Activated naive CD8-positive, alpha-beta T cell (primary cell): ENCODE results near the gene MAPKAPK3.

Source experiments
- H3K27ac Mint-ChIP-seq: one replicate; pipeline ENCODE4 v1.8.0; 2021; ENCODE audit warnings: mixed read lengths
- H3K27me3 Mint-ChIP-seq: one replicate; pipeline ENCODE4 v1.8.0; 2021; ENCODE audit warnings: mixed read lengths
- H3K36me3 Mint-ChIP-seq: one replicate; pipeline ENCODE4 v1.8.0; 2021; ENCODE audit warnings: mixed read lengths
- H3K4me1 Mint-ChIP-seq: one replicate; pipeline ENCODE4 v1.8.0; 2021; ENCODE audit warnings: low read depth, mixed read lengths
- H3K4me3 Mint-ChIP-seq: one replicate; pipeline ENCODE4 v1.8.0; 2021; ENCODE audit warnings: mild to moderate bottlenecking, mixed read lengths
- H3K9me3 Mint-ChIP-seq: one replicate; pipeline ENCODE4 v1.8.0; 2021; ENCODE audit warnings: low read depth, mixed read lengths

The MAPKAPK3 gene

GRCh38 chr3:50624634-50625033, 7.7 kb downstream of the MAPKAPK3 start:
- peak overlapping the region; percentile 75 for H3K4me3 Mint-ChIP-seq

GRCh38 chr3:50625231-50626182, 8.6 kb downstream of the MAPKAPK3 start:
- Mint-ChIP-seq H3K4me3 (peak overlapping the region; percentile 75), H3K27ac (peak overlapping the region; percentile 96), H3K9me3 (no peaks in the 10 kb centered on the region), H3K4me1 (peaks cover 87% of the 10 kb centered on the region), H3K27me3 (no peaks in the 10 kb centered on the region), H3K36me3 (peaks cover 6% of the 10 kb centered on the region)

More at GRCh38 chr3:50624634-50625033, 7.7 kb downstream of the MAPKAPK3 start:
- Mint-ChIP-seq H3K27ac (peak overlapping the region; percentile 96), H3K4me1 (peaks cover 87% of the 10 kb centered on the region), H3K36me3 (peaks cover 7% of the 10 kb centered on the region), H3K9me3 (no peaks in the 10 kb centered on the region), H3K27me3 (no peaks in the 10 kb centered on the region)

- Mint-ChIP-seq H3K27me3 (no peaks in the 10 kb centered on the region), H3K36me3 (peaks cover 2% of the 10 kb centered on the region), H3K4me3 (no peak overlapping the region), H3K4me1 (peaks cover 89% of the 10 kb centered on the region), H3K9me3 (no peaks in the 10 kb centered on the region), H3K27ac (no peak overlapping the region)
These were observed 9.4 kb downstream of the MAPKAPK3 start for GRCh38 chr3:50626401-50626800.

- Mint-ChIP-seq H3K36me3 (peaks cover 2% of the 10 kb centered on the region), H3K27ac (peak overlapping the region; percentile 84), H3K4me3 (peak overlapping the region; percentile 23), H3K9me3 (no peaks in the 10 kb centered on the region), H3K4me1 (peaks cover 93% of the 10 kb centered on the region), H3K27me3 (no peaks in the 10 kb centered on the region)
These were observed 10.6 kb downstream of the MAPKAPK3 start for GRCh38 chr3:50627407-50628051.

- H3K4me1 Mint-ChIP-seq = peaks cover 93% of the 10 kb centered on the region
- no peaks in the 10 kb centered on the region for H3K27me3 Mint-ChIP-seq
- no peaks in the 10 kb centered on the region for H3K9me3 Mint-ChIP-seq
- no peak overlapping the region for H3K4me3 Mint-ChIP-seq
- no peak overlapping the region for H3K27ac Mint-ChIP-seq
- peaks cover 2% of the 10 kb centered on the region for H3K36me3 Mint-ChIP-seq
These were observed 11.7 kb downstream of the MAPKAPK3 start for GRCh38 chr3:50628601-50629000.

GRCh38 chr3:50630394-50630793, 13.4 kb downstream of the MAPKAPK3 start:
- Mint-ChIP-seq H3K4me3 (no peak overlapping the region), H3K9me3 (no peaks in the 10 kb centered on the region), H3K36me3 (no peaks in the 10 kb centered on the region), H3K27me3 (no peaks in the 10 kb centered on the region), H3K4me1 (peaks cover 88% of the 10 kb centered on the region), H3K27ac (peak overlapping the region; percentile 23)

GRCh38 chr3:50630877-50631276, 13.9 kb downstream of the MAPKAPK3 start:
- H3K4me3 Mint-ChIP-seq = peak overlapping the region; percentile 7
- H3K4me1 Mint-ChIP-seq = peaks cover 87% of the 10 kb centered on the region
- no peaks in the 10 kb centered on the region for H3K36me3 Mint-ChIP-seq
- no peaks in the 10 kb centered on the region for H3K9me3 Mint-ChIP-seq
- H3K27me3 Mint-ChIP-seq = no peaks in the 10 kb centered on the region
- H3K27ac Mint-ChIP-seq = peak overlapping the region; percentile 78

GRCh38 chr3:50632450-50632849, 15.5 kb downstream of the MAPKAPK3 start:
- Mint-ChIP-seq H3K36me3 (no peaks in the 10 kb centered on the region), H3K9me3 (no peaks in the 10 kb centered on the region), H3K27me3 (no peaks in the 10 kb centered on the region), H3K27ac (peak overlapping the region; percentile 78), H3K4me1 (peaks cover 89% of the 10 kb centered on the region), H3K4me3 (peak overlapping the region; percentile 61)

GRCh38 chr3:50633230-50633790, 16.4 kb downstream of the MAPKAPK3 start:
- Mint-ChIP-seq H3K27ac (peak overlapping the region; percentile 76), H3K27me3 (no peaks in the 10 kb centered on the region), H3K9me3 (no peaks in the 10 kb centered on the region), H3K36me3 (no peaks in the 10 kb centered on the region), H3K4me1 (peaks cover 86% of the 10 kb centered on the region), H3K4me3 (peak overlapping the region; percentile 30)

- H3K27ac Mint-ChIP-seq = peak overlapping the region; percentile 82
These were observed 18.1 kb downstream of the MAPKAPK3 start for GRCh38 chr3:50635066-50635465.

GRCh38 chr3:50637011-50637410, 20.1 kb downstream of the MAPKAPK3 start:
- H3K27ac Mint-ChIP-seq = no peak overlapping the region
- no peaks in the 10 kb centered on the region for H3K27me3 Mint-ChIP-seq
- peaks cover 60% of the 10 kb centered on the region for H3K4me1 Mint-ChIP-seq
- no peaks in the 10 kb centered on the region for H3K9me3 Mint-ChIP-seq
- H3K4me3 Mint-ChIP-seq = no peak overlapping the region
- no peaks in the 10 kb centered on the region for H3K36me3 Mint-ChIP-seq

More at GRCh38 chr3:50635066-50635465, 18.1 kb downstream of the MAPKAPK3 start:
- H3K27me3 Mint-ChIP-seq = no peaks in the 10 kb centered on the region
- no peaks in the 10 kb centered on the region for H3K36me3 Mint-ChIP-seq
- no peaks in the 10 kb centered on the region for H3K9me3 Mint-ChIP-seq
- peaks cover 80% of the 10 kb centered on the region for H3K4me1 Mint-ChIP-seq
- H3K4me3 Mint-ChIP-seq = no peak overlapping the region

GRCh38 chr3:50637945-50638344, 21.0 kb downstream of the MAPKAPK3 start:
- Mint-ChIP-seq H3K9me3 (no peaks in the 10 kb centered on the region), H3K36me3 (no peaks in the 10 kb centered on the region), H3K27ac (peak overlapping the region; percentile 64)

GRCh38 chr3:50639055-50639494, 22.1 kb downstream of the MAPKAPK3 start:
- no peaks in the 10 kb centered on the region for H3K9me3 Mint-ChIP-seq
- H3K27me3 Mint-ChIP-seq = no peaks in the 10 kb centered on the region
- no peak overlapping the region for H3K4me3 Mint-ChIP-seq

More at GRCh38 chr3:50637945-50638344, 21.0 kb downstream of the MAPKAPK3 start:
- Mint-ChIP-seq H3K27me3 (no peaks in the 10 kb centered on the region), H3K4me3 (no peak overlapping the region), H3K4me1 (peaks cover 51% of the 10 kb centered on the region)

GRCh38 chr3:50642382-50642781, 25.4 kb downstream of the MAPKAPK3 start:
- H3K27me3 Mint-ChIP-seq = no peaks in the 10 kb centered on the region
- peaks cover 16% of the 10 kb centered on the region for H3K4me1 Mint-ChIP-seq
- no peak overlapping the region for H3K4me3 Mint-ChIP-seq
- H3K36me3 Mint-ChIP-seq = no peaks in the 10 kb centered on the region
- no peaks in the 10 kb centered on the region for H3K9me3 Mint-ChIP-seq
- H3K27ac Mint-ChIP-seq = peak overlapping the region; percentile 6

More at GRCh38 chr3:50639055-50639494, 22.1 kb downstream of the MAPKAPK3 start:
- H3K36me3 Mint-ChIP-seq = no peaks in the 10 kb centered on the region
- H3K4me1 Mint-ChIP-seq = peaks cover 39% of the 10 kb centered on the region
- peak overlapping the region; percentile 78 for H3K27ac Mint-ChIP-seq

GRCh38 chr3:50644561-50644960, 27.6 kb downstream of the MAPKAPK3 start:
- H3K4me1 Mint-ChIP-seq = peaks cover 3% of the 10 kb centered on the region
- no peak overlapping the region for H3K27ac Mint-ChIP-seq
- H3K36me3 Mint-ChIP-seq = no peaks in the 10 kb centered on the region
- no peaks in the 10 kb centered on the region for H3K9me3 Mint-ChIP-seq
- H3K4me3 Mint-ChIP-seq = no peak overlapping the region
- no peaks in the 10 kb centered on the region for H3K27me3 Mint-ChIP-seq
